Neuronal stem cell (in vitro differentiated cells): Measurements from ENCODE around the gene GATD1. TPM values are rescaled to one million over a fixed set of nuclear protein-coding genes. Genes with fewer than 3 reads are reported as not detected.

Source experiments
- DNase-seq: peaks from one replicate; pipeline ENCODE4 v3.0.0-alpha.2; 2013; ENCODE audit warnings: low spot score
- H2AFZ ChIP-seq: one replicate; pipeline ENCODE4 v1.6.1; 2013; ENCODE audit warnings: mild to moderate bottlenecking, low read length, inconsistent platforms
- H2AK5ac ChIP-seq: 2 replicates; pipeline ENCODE4 v1.6.1; 2013; ENCODE audit warnings: low read depth, mild to moderate bottlenecking, inconsistent platforms, low read length, moderate library complexity, mixed read lengths
- H2BK120ac ChIP-seq: 2 replicates; pipeline ENCODE4 v1.6.1; 2013; ENCODE audit warnings: low read depth, mild to moderate bottlenecking, inconsistent platforms, low read length, moderate library complexity, mixed read lengths
- H2BK12ac ChIP-seq: one replicate; pipeline ENCODE4 v1.6.1; 2013; ENCODE audit warnings: low read length, inconsistent platforms
- H2BK15ac ChIP-seq: 2 replicates; pipeline ENCODE4 v1.6.1; 2013; ENCODE audit warnings: mild to moderate bottlenecking, low read length, inconsistent platforms, mixed read lengths
- H2BK5ac ChIP-seq: one replicate; pipeline ENCODE4 v1.6.1; 2013; ENCODE audit warnings: inconsistent platforms, mild to moderate bottlenecking, low read length, moderate library complexity
- H3K14ac ChIP-seq: one replicate; pipeline ENCODE4 v1.6.1; 2013; ENCODE audit warnings: low read length, inconsistent platforms
- H3K18ac ChIP-seq: 2 replicates; pipeline ENCODE4 v1.6.1; 2013; ENCODE audit warnings: low read length, inconsistent platforms
- H3K23ac ChIP-seq: 2 replicates; pipeline ENCODE4 v1.6.1; 2013; ENCODE audit warnings: low read depth, mild to moderate bottlenecking, mixed read lengths, low read length, inconsistent platforms; ENCODE audit not compliant: poor library complexity
- H3K27ac ChIP-seq: replicated peaks from 3 replicates; pipeline ENCODE4 v1.5.1; 2013; ENCODE audit warnings: low read length, inconsistent platforms
- H3K27me3 ChIP-seq, 3 experiments: 2 replicates each; pipeline ENCODE4 v1.6.1; 2013; ENCODE audit warnings: low read length in 3 of 3, mild to moderate bottlenecking in 2 of 3, inconsistent platforms in 1 of 3, low read depth in 1 of 3, mixed read lengths in 1 of 3, moderate library complexity in 1 of 3; ENCODE audit not compliant: control insufficient read depth in 3 of 3, insufficient read depth in 3 of 3
- H3K36me3 ChIP-seq, 2 donors: replicated peaks in 1 of 2; 2 replicates each; pipeline ENCODE4 v1.6.1; 2013; ENCODE audit warnings: low read length in 2 of 2; ENCODE audit not compliant: control insufficient read depth in 2 of 2, insufficient read depth in 2 of 2
- H3K4ac ChIP-seq: 2 replicates; pipeline ENCODE4 v1.6.1; 2013; ENCODE audit warnings: inconsistent platforms, mild to moderate bottlenecking, low read length, moderate library complexity
- H3K4me1 ChIP-seq, 2 donors: 1 replicate in 1 of 2; 2 replicates in 1 of 2; pipeline ENCODE4 v1.6.1; 2013; ENCODE audit warnings: low read length in 2 of 2, low read depth in 1 of 2; ENCODE audit not compliant: control insufficient read depth in 2 of 2, insufficient read depth in 1 of 2
- H3K4me2 ChIP-seq: one replicate; pipeline ENCODE4 v1.6.1; 2013; ENCODE audit warnings: mild to moderate bottlenecking, low read length, inconsistent platforms; ENCODE audit not compliant: insufficient read depth, poor library complexity, severe bottlenecking
- H3K4me3 ChIP-seq, 2 donors: 2 replicates each; pipeline ENCODE4 v1.5.1; 2013; ENCODE audit warnings: low read length in 2 of 2, mild to moderate bottlenecking in 2 of 2, inconsistent platforms in 1 of 2, moderate library complexity in 1 of 2
- H3K79me1 ChIP-seq: one replicate; pipeline ENCODE4 v1.6.1; 2013; ENCODE audit warnings: low read depth, mild to moderate bottlenecking, inconsistent platforms, low read length, moderate library complexity
- H3K9ac ChIP-seq: one replicate; pipeline ENCODE4 v1.6.1; 2013; ENCODE audit warnings: mild to moderate bottlenecking, low read depth, low read length, inconsistent platforms; ENCODE audit not compliant: poor library complexity
- H3K9me3 ChIP-seq, 2 donors: replicated peaks in 1 of 2; 2 replicates each; pipeline versions ENCODE3 to v1.6.1; 2013; ENCODE audit warnings: low read length in 2 of 2, mild to moderate bottlenecking in 2 of 2, inconsistent platforms in 1 of 2, low read depth in 1 of 2, mixed read lengths in 1 of 2, moderate library complexity in 1 of 2; ENCODE audit not compliant: control insufficient read depth in 2 of 2, insufficient read depth in 1 of 2
- H4K8ac ChIP-seq: one replicate; pipeline ENCODE4 v1.6.1; 2013; ENCODE audit warnings: low read depth, mild to moderate bottlenecking, inconsistent platforms, low read length, moderate library complexity
- H4K91ac ChIP-seq: one replicate; pipeline ENCODE4 v1.6.1; 2013; ENCODE audit warnings: low read length, low read depth, mild to moderate bottlenecking, inconsistent platforms; ENCODE audit not compliant: poor library complexity
- WGBS, 2 donors: extraction: QIAGEN DNeasy Blood & Tissue Kit; methylation state at CpG; one replicate each; pipeline ENCODE4 v1.1.7; 2013; ENCODE audit warnings: missing lambda C conversion rate in 2 of 2, mixed read lengths in 1 of 2; ENCODE audit not compliant: insufficient read length in 2 of 2, insufficient replicate concordance in 1 of 2; ENCODE audit errors: extremely low coverage in 2 of 2; 5-methylcytosine and 5-hydroxymethylcytosine counted together
- polyA plus RNA-seq, 2 experiments: library from polyadenylated mRNA; stranded (reverse); fragments of 200-250 nt; gene quantifications; one replicate each; pipeline ENCODE4 v1.2.3, GENCODE V29; 2013

GATD1 gene
- 45.2 TPM for polyA plus RNA-seq (2013, experiment 1 of 2)
- 42.6 TPM for polyA plus RNA-seq (2013, experiment 2 of 2)

- H3K4ac ChIP-seq, result peak within 1 kb of the TSS; percentile 89
- peak within 1 kb of the TSS; percentile 99 for H3K23ac ChIP-seq
- H3K27me3 ChIP-seq, result no peaks in the 10 kb centered on the region
- peak within 1 kb of the TSS; percentile 90 for H2BK5ac ChIP-seq
- DNase-seq, result peak; percentile 93
- H3K4me1 ChIP-seq, result peaks cover 6 to 19% of the 10 kb centered on the region in 2 donors
- peaks cover 14 to 46% of the 10 kb centered on the region in 2 donors for H3K36me3 ChIP-seq
- no CpG with 5 or more reads among the region's 110 CpGs for WGBS, 2 donors
- peak within 1 kb of the TSS; percentile 72 for H2BK120ac ChIP-seq
- H4K91ac ChIP-seq, result peak within 1 kb of the TSS; percentile 89
- no peaks in the 10 kb centered on the region for H3K9me3 ChIP-seq
- peak within 1 kb of the TSS; percentile 97 for H3K14ac ChIP-seq
- peak within 1 kb of the TSS; percentile 89 for H2BK15ac ChIP-seq
- H3K9ac ChIP-seq, result peak within 1 kb of the TSS; percentile 98
- H3K79me1 ChIP-seq, result peaks cover 26% of the 10 kb centered on the region
- H3K27ac ChIP-seq, result peak within 1 kb of the TSS; percentile 86
- peak within 1 kb of the TSS; percentile 98 for H2AK5ac ChIP-seq
- no peak within 1 kb of the TSS for H4K8ac ChIP-seq
- peak within 1 kb of the TSS; percentile 99 for H3K18ac ChIP-seq
- peak within 1 kb of the TSS; percentile 93 for H3K4me2 ChIP-seq
- H2AFZ ChIP-seq, result peak within 1 kb of the TSS; percentile 97
- H3K4me3 ChIP-seq, result peak within 1 kb of the TSS; percentile 61 to 97
- H2BK12ac ChIP-seq, result peak within 1 kb of the TSS; percentile 58
Observed at GRCh38 chr11:777288-778255, at the start of gene GATD1. Gene GATD1, minus strand, starts transcription at chr11:777487. Its CDS starts 25 bp downstream, at chr11:777462.

DNA sequence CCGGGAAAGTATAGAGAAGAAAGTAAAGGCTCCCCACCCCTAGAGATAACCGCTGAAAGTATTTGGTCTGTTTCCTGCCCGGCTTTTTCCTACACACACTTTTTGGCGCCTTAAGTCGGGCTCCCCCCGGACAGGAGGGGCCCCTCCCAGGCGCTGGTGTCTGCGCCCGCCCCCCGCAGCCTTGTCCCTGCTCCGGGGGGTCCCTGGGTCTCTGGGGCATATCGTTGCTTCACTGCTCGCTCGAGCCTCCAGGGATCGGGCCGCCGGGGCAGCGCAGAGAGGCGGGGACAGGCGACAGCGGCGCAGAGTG, 49.5 kb upstream of the GATD1 start:
- Histone ChIP-seq H4K91ac (no peak overlapping the region), H3K4ac (no peak overlapping the region), H3K18ac (peak overlapping the region; percentile 92), H3K23ac (peak overlapping the region; percentile 93), H3K9ac (peak overlapping the region; percentile 77), H3K79me1 (peaks cover 3% of the 10 kb centered on the region), H3K36me3 (peaks cover 0 to 30% of the 10 kb centered on the region in 2 donors), H2BK12ac (no peak overlapping the region), H2AFZ (peak overlapping the region; percentile 80), H2BK5ac (peak overlapping the region; percentile 88), H2BK15ac (no peak overlapping the region), H3K27ac (no peak overlapping the region), H3K9me3 (peaks cover 0 to under 1% of the 10 kb centered on the region in 2 donors), H3K14ac (no peak overlapping the region), H2AK5ac (no peak overlapping the region), H3K4me3 (peak overlapping the region; percentile 45 to 55), H4K8ac (no peak overlapping the region), H3K4me2 (peak overlapping the region; percentile 83), H3K27me3 (peaks cover 9 to 52% (median 13%) of the 10 kb centered on the region in 3 experiments), H3K4me1 (peaks cover 38 to 44% of the 10 kb centered on the region in 2 donors), H2BK120ac (no peak overlapping the region)
- no peak for DNase-seq
- no CpG with 5 or more reads among the region's 22 CpGs for WGBS, 2 donors

GRCh38 chr11:826227-826621, 48.9 kb upstream of the GATD1 start:
- H3K14ac ChIP-seq, result no peak overlapping the region
- no peak overlapping the region for H3K27ac ChIP-seq
- no peak overlapping the region for H2BK120ac ChIP-seq
- no peak overlapping the region for H3K9ac ChIP-seq
- H4K8ac ChIP-seq, result no peak overlapping the region
- no peak for DNase-seq
- H3K27me3 ChIP-seq, result peaks cover 6 to 47% (median 8%) of the 10 kb centered on the region in 3 experiments
- no peak overlapping the region for H2BK15ac ChIP-seq
- peak overlapping the region; percentile 23 for H3K4ac ChIP-seq
- no peak overlapping the region for H3K18ac ChIP-seq
- no peak overlapping the region for H3K4me3 ChIP-seq
- no peak overlapping the region for H2BK5ac ChIP-seq
- peak overlapping the region; percentile 70 for H2AK5ac ChIP-seq
- H2BK12ac ChIP-seq, result no peak overlapping the region
- WGBS, 2 donors, result no CpG with 5 or more reads among the region's 9 CpGs
- H4K91ac ChIP-seq, result no peak overlapping the region
- no peaks in the 10 kb centered on the region for H3K9me3 ChIP-seq
- no peak overlapping the region for H3K4me2 ChIP-seq
- no peak overlapping the region for H3K23ac ChIP-seq
- no peak overlapping the region for H2AFZ ChIP-seq
- peaks cover 33 to 39% of the 10 kb centered on the region in 2 donors for H3K4me1 ChIP-seq
- peaks cover 3% of the 10 kb centered on the region for H3K79me1 ChIP-seq
- H3K36me3 ChIP-seq, result peaks cover 0 to 36% of the 10 kb centered on the region in 2 donors
